NCI-H1092 (cell line): ENCODE data around the gene CLVS2.

ENCODE experiments used
- DNase-seq: peaks from one replicate; lab custom pipeline; 2025; lab: John Stamatoyannopoulos, UW

Gene CLVS2

DNA sequence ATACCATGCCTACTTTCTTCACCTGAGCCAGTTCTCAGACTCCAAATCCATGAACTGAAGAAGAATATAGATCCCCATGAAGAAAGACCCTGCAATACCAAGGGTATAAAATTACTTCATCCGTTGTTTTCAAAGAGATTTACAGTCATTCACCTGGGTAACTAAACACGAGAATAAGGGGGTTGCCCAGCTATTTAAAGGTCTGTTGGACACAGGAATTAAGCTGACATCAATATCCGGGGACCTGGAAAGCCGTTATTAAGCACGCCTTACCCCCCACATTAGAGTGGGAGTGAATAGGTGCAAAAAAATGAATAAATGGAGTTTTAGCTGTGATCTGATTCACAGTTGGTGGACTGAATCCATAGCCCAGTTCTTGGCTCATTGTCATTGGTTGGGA lies 28.9 kb downstream of the CLVS2 start:
- DNase-seq: no peak

- no peak for DNase-seq
Measured at GRCh38 chr6:123027408-123027807, 31.4 kb downstream of the CLVS2 start.

DNA sequence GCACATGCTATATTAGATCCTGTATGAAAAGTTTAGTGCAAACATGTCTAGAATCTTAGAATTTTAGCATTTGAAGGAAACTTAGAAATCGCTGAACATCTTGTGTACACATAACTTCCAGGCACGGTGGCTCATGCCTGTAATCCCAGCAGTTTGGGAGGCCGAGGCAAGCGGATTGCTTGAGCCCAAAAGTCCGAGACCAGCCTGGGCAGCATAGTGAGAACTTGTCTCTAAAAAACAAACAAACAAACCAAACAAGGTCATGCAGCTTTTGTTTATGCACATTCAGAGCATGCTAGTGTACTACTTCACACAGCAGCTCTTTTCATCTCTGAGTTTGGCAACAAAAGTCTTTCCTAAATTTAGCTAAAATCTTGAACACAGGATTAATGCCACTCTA lies 32.2 kb downstream of the CLVS2 start:
- DNase-seq: no peak

DNA sequence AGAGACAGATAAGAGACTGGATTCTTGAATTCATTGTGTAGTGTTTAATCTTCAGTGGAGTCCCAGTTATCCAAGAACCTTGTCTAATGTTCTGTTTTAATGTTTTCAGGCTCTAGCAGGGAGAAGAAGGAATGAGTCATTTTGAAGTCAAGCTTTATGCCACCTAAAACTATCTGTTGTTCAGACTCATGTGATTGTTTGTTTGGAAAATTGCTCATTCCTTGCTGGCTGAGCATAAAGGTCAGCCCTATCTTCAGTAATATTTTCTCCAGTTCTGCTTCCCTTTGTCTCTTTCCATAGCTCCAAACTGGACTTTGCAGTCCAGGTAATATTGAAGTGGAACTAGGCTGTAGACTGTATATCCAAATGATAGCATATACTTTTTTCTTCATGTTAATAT lies 34.2 kb downstream of the CLVS2 start:
- no peak for DNase-seq

- DNase-seq: no peak
Measured at GRCh38 chr6:123036648-123037047, 40.6 kb downstream of the CLVS2 start.

GRCh38 chr6:123039431-123039830 lies 43.4 kb downstream of the CLVS2 start:
- DNase-seq: no peak

DNA sequence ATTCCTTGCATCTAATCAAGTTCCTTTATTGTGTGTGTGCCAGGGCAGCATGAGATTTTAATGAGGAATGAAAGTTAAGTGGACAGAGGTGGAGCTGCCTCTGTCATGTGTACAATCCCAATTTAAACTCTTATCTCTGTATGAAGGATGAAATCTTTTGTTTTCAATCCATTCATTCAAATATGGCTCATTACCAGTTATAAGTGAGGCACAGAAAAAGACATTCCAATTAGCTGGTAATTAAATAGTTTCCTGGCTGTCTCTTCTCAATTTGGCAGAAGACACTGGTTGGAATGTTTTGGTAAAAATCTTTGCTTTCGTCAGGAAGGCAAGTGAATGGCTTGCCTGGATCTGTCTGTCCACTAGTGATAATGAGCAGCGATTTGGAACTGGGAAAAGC lies 46.4 kb downstream of the CLVS2 start:
- no peak for DNase-seq

DNA sequence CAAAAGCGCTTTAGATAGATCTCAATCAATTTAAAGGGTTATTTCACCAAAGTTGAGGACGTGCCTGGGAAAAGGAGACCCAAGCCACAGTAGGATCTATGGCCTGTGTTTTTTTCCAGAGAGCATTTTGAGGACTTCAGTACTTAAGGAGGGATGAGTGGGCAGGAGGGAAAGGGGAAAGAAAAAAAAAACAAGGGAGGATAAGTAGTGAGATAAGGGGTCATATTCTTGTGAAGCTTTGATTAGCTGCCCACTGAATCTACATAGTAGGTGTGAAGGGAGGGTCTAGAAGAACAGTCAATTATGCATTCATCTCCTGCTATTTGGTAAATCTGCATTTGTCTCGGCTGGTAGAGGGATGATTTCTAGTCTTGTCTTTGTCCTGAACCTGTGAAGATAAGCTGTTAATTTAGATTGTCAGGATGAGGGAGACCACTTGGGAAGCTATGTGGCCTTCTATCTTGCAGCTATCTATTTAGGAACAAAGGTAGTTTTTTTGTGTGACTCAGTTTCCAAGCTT lies 48.4 kb downstream of the CLVS2 start:
- DNase-seq: no peak

GRCh38 chr6:123053602-123054225 lies 57.7 kb downstream of the CLVS2 start:
- DNase-seq: no peak

DNA sequence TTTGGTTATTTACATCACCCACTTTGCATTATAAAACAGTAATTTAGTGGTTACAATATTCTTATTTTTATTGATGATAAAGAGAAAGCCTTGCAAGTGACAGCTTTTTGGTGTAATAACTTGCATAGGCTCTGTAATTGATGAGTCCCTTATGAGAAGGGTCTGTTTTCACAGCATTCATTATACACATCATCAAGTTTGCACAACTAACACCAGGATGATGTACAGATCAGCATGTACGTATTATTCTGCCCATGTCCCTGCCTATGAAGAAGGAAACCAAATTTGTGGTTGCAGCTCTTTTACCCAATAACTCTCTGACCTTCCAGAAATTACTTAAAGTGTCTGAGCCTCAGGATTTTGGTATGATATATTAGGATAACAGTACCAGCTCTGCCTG lies 59.2 kb downstream of the CLVS2 start:
- no peak for DNase-seq

GRCh38 chr6:123062670-123063069 lies 66.6 kb downstream of the CLVS2 start:
- no peak for DNase-seq

- DNase-seq: no peak
Measured at GRCh38 chr6:123064038-123064437, 68.0 kb downstream of the CLVS2 start.

GRCh38 chr6:123074616-123075015 lies 78.6 kb downstream of the CLVS2 start:
- no peak for DNase-seq

DNA sequence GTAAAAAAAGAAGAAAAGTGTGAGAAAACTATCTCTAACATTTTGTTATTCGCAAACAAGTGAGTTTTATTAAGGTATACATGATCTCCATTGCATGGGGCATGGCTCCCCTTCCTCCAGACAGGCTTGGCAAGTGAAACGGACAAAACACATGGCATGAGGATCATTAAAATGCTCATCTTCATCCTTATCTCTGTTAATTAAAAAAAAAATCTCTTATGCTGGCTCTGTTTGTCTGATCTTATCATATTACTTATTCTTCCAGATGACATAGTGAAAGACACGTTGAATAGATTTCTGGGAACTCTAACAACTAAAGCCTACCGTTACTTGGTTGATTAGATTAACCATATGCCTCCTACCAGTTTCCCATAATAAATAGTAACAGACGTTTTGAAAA lies 89.4 kb downstream of the CLVS2 start:
- no peak for DNase-seq

DNA sequence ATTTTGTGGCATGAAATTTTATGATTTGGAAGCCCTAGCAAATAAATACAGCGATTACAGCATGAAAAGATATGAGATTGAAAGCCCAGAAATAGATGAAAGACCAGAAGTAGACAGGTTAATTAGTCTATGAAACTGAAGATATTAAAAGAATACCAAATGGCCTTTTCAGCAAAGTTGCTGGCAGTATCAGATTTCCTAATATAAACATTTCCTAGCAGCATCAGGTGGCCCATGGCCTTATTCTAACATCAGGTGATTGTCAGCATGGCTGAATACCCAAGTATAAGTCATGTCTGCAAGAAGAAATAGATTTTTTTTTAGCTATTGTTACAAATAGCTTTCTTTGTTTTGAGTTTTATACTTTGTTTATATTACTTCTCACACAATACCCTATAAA lies 93.2 kb downstream of the CLVS2 start:
- no peak for DNase-seq

DNA sequence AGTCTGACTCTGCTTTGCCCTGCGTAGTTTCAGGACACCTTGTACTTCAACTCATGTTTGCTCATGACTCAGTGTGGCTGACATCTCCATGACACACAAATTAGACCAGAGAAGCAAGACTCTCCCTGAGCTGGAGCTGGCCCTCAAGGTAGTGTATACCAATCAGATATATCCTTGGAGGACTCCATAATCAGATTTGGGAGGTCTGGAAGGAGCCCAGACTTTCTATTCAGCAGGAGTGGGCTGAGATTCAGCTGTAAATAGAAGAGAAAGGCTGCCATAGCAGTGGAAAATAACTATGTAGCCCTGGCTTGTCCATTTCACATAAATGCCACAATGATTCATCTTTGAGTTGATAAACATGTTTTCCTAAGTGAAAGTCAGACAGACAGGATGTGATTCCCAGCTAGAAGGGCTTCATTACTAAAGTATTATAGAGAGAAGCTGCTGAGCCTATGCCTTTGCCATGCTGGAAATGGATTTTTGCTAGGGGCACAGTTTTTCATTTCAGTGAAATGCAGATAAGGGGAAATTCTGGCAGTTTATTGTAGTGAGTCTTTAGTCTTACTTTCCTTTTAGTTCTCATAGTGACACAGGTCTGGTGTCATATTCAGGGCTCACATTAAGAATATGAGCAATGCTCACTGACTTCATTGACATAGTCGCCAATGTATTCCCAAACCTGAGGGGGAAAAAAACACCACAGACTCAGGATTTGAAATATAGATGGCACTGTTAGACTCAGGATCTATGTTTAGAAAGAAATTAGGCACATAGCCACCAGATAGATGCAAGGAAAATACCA lies 95.3 kb downstream of the CLVS2 start:
- DNase-seq: no peak

- no peak for DNase-seq
Measured at GRCh38 chr6:123091896-123092271, 95.8 kb downstream of the CLVS2 start.

DNA sequence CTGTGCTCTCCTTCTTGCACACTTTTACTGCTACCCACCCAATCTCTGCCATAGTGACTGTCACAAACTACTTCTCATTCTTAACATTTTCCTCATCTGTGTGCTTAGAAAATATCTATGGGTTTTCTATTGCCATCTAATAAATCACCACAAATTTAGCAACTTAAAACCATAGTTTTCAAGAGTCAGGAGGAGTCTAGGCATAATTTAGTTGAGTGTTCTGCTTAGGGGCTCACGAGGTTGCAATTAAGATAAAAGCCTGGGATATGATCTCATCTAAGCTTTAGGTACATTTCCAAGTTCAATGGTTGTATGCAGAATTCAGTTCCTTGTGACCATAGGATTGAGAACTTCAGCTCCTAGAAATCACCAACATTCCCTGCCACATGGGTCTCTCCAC lies 98.8 kb downstream of the CLVS2 start:
- no peak for DNase-seq

DNA sequence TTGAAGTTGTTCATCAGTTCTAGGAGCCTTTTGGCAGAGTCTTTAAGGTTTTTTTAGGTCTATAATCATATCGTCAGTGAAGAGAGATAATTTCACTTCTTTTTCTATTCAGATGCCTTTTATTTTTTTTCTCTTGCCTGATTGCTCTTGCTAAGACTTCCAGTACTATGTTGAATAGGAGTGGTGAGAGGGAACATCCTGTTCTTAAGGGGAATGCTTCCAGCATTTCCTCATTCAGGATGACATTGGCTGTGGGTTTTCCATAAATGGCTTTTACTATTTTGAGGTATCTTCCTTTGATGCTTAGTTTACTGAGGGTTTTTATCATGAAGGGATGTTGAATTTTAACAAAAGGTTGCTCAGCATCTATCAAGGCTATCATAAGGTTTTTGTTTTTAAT lies 109.5 kb downstream of the CLVS2 start:
- no peak for DNase-seq

DNA sequence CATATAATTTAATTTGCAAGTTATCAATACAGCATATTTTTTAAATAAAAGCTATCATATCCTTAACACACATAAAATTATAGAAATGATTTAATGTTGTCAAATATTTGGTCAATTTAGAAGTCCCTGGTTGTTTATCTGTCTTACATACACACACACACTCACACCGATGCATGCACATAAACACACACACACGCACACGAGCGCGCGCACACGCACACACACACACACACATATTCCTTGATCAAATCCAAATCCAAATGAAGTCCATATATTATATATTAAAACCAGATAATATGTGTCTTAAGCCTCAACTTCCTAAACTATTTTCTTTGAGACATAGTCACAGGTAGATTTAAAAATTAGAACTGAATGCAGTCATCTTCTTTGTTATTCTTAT lies 120.3 kb downstream of the CLVS2 start:
- DNase-seq: no peak

- no peak for DNase-seq
Measured at GRCh38 chr6:123117145-123117908, 121.3 kb downstream of the CLVS2 start.

DNA sequence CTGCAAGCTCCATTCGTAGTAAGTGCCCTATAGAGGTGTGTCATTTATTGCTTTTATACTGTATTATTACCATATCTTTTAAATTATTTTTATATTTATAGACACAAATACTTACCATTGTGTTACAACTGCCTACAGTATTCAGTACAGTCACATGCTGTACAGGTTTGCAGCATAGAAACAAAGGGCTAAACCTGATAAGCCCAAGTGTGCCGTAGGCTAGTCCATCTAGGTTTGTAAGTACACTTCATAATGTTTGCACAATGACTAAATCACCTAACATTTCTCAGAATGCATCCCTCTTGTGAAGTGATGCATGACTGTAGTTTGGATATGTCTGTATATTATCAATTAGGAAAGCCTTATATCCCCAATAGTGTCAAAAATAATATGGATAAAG lies 122.8 kb downstream of the CLVS2 start:
- DNase-seq: no peak
